Common myeloid progenitor, CD34-positive (primary cell): ENCODE measurements around the gene RASAL2.
"Not testable (repeated sequence)": the region's sequence is repeated elsewhere in the genome, so short reads cannot be mapped to it uniquely, and the experiment has no call there.

Experiments used
- CTCF ChIA-PET: fragments of 350-600 bp; sonication (Branson Sonifier 250); formaldehyde crosslinking; loops from one replicate; lab custom pipeline; 2021; ENCODE audit warnings: antibody characterized with exemption; lab: Charles Lee
- POLR2A ChIA-PET: fragments of 350-600 bp; sonication (Branson Sonifier 250); formaldehyde crosslinking; loops from one replicate; lab custom pipeline; 2021; ENCODE audit warnings: antibody characterized with exemption; lab: Charles Lee
- DNase-seq, 3 donors: peaks; one replicate each; pipeline versions ENCODE4 v3.0.0 to v3.0.0-alpha.2; 2013
- H3K27ac ChIP-seq, 2 experiments: 1 replicate in 1 of 2; 2 replicates in 1 of 2; pipeline ENCODE4 v1.7.0; 2013; ENCODE audit warnings: inconsistent platforms in 2 of 2, low read length in 2 of 2, mild to moderate bottlenecking in 2 of 2, low read depth in 1 of 2, moderate library complexity in 1 of 2; ENCODE audit not compliant: severe bottlenecking in 2 of 2, insufficient read depth in 1 of 2, poor library complexity in 1 of 2
- H3K27me3 ChIP-seq, 5 experiments: replicated peaks in 2 of 5; 1 replicate in 3 of 5; 2 replicates in 2 of 5; pipeline versions ENCODE4 v1.6.1 to v1.7.0; 2013; ENCODE audit warnings: low read length in 4 of 5, mild to moderate bottlenecking in 2 of 5, moderate library complexity in 2 of 5, inconsistent platforms in 1 of 5; ENCODE audit not compliant: insufficient read depth in 5 of 5, control insufficient read depth in 4 of 5
- H3K36me3 ChIP-seq, 4 experiments: 1 replicate in 2 of 4; 2 replicates in 2 of 4; pipeline versions ENCODE4 v1.6.1 to v1.7.0; 2013; ENCODE audit warnings: low read length in 3 of 4, control low read depth in 1 of 4, mild to moderate bottlenecking in 1 of 4; ENCODE audit not compliant: control insufficient read depth in 4 of 4, insufficient read depth in 4 of 4
- H3K4me1 ChIP-seq, 4 experiments: 1 replicate in 3 of 4; 2 replicates in 1 of 4; pipeline versions ENCODE4 v1.6.1 to v1.7.1; 2013; ENCODE audit warnings: low read length in 3 of 4, mild to moderate bottlenecking in 3 of 4, control low read depth in 1 of 4, inconsistent platforms in 1 of 4, moderate library complexity in 1 of 4; ENCODE audit not compliant: control insufficient read depth in 4 of 4, insufficient read depth in 4 of 4; ENCODE audit errors: control extremely low read depth in 1 of 4
- H3K4me3 ChIP-seq, 7 experiments: 1 replicate in 4 of 7; 2 replicates in 3 of 7; pipeline versions ENCODE4 v1.5.1 to v1.7.0; 2013; ENCODE audit warnings: mild to moderate bottlenecking in 7 of 7, low read length in 6 of 7, moderate library complexity in 6 of 7, inconsistent platforms in 2 of 7, low read depth in 2 of 7, control low read depth in 1 of 7; ENCODE audit not compliant: insufficient read depth in 4 of 7, control insufficient read depth in 1 of 7; ENCODE audit errors: extremely low read depth in 1 of 7
- H3K9me3 ChIP-seq, 5 experiments: 1 replicate in 4 of 5; 2 replicates in 1 of 5; pipeline versions ENCODE4 v1.6.1 to v1.7.1; 2013; ENCODE audit warnings: low read length in 4 of 5, mild to moderate bottlenecking in 2 of 5, inconsistent platforms in 1 of 5, low read depth in 1 of 5, moderate library complexity in 1 of 5; ENCODE audit not compliant: control insufficient read depth in 4 of 5, insufficient read depth in 2 of 5; ENCODE audit errors: control extremely low read depth in 1 of 5
- WGBS: methylation state at CpG from one replicate; pipeline ENCODE4 v1.1.5; 2013; ENCODE audit not compliant: insufficient coverage; 5-methylcytosine and 5-hydroxymethylcytosine counted together

The RASAL2 gene

DNA sequence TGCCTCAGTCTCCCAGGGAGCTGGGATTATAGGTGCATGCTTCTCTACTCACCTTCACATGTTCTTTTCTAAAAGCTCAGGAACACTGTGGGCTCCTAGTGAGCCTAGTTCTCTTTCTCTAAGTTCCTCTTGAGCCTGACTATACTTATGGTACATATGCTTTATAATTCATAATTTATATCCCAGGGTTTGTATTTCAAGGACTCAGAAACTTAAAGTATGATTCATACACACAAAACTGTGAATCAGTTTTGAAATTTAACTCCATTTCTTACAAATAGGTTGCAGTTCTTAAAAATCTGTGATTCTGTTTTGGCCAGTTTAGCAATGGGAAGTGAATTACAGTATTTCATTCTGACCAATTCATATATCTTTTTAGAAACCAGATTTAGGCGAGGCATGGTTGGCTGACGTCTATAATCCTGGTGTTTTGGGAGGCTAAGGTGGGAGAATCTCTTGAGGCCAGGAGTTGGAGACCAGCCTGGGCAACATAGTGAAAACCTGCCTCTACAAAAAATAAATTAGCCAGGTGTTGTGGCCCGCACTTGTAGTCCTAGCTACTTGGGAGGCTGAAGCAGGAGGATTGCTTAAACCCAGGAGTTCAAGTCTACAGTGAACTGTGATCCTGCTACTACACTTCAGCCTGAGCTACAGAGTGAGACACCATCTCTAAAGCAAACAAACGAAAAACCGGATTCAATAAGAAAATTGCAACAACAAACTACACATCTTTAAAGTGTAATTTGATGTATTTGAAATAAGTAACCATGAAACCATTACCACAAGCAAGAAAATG lies 15.6 kb downstream of the RASAL2 start:
- 100% methylated on average over 1 of the region's 5 CpGs for WGBS
- no peak for DNase-seq
- no peak overlapping the region for H3K4me3 ChIP-seq
- POLR2A ChIA-PET: no interaction called here
- no peaks in the 10 kb centered on the region for H3K36me3 ChIP-seq
- H3K9me3 ChIP-seq: no peaks in the 10 kb centered on the region
- no peaks in the 10 kb centered on the region for H3K27me3 ChIP-seq
- CTCF ChIA-PET: interaction anchor here (0.7 kb wide), 1 partner anchor 813 kb away, joined by 3 read pairs; no protein-coding TSS in a partner anchor
- H3K4me1 ChIP-seq: no peaks in the 10 kb centered on the region
- no peak overlapping the region for H3K27ac ChIP-seq

- no peaks in the 10 kb centered on the region for H3K36me3 ChIP-seq
- no peaks in the 10 kb centered on the region for H3K27me3 ChIP-seq
- peaks cover 0 to 11% (median 0%) of the 10 kb centered on the region in 4 experiments for H3K4me1 ChIP-seq
- ChIA-PET CTCF (no interaction called here), POLR2A (no interaction called here)
- no peak for DNase-seq
- no peaks in the 10 kb centered on the region for H3K9me3 ChIP-seq
- no peak overlapping the region for H3K4me3 ChIP-seq
- no peak overlapping the region for H3K27ac ChIP-seq
Observed at GRCh38 chr1:178115260-178115659, 21.4 kb downstream of the RASAL2 start.

DNA sequence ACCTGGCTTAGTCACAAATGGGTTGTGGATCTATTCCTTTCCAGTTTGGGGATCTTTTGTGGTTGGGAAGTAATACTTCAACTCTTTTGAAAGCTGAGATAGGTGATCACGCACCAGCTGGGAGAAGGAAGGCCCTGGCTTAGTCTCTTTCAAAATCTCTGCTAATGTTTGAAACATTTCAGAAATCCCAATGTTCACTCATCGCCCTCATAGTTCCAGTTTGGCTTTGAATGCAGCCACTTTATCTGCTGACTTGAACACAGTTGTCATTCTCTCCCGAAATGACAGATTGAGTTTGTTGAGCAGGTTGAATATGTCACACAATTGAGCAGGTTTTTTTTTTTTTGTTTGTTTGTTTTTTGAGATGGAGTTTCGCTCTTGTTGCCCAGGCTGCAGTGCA lies 24.6 kb downstream of the RASAL2 start:
- Histone ChIP-seq H3K4me1 (peaks cover 0 to 25% (median 0%) of the 10 kb centered on the region in 4 experiments), H3K9me3 (no peaks in the 10 kb centered on the region), H3K36me3 (no peaks in the 10 kb centered on the region), H3K27me3 (no peaks in the 10 kb centered on the region), H3K4me3 (no peak overlapping the region), H3K27ac (no peak overlapping the region)
- ChIA-PET CTCF (interaction anchor here (0.7 to 1.0 kb wide), 2 partner anchors 19 to 52 kb away, joined by 3 to 4 read pairs; no protein-coding TSS in a partner anchor), POLR2A (no interaction called here)
- 100% methylated on average over 1 of the region's 4 CpGs for WGBS
- DNase-seq: no peak

GRCh38 chr1:178119628-178120027 lies 25.7 kb downstream of the RASAL2 start:
- H3K27me3 ChIP-seq: no peaks in the 10 kb centered on the region
- ChIA-PET CTCF (no interaction called here), POLR2A (no interaction called here)
- 29% methylated on average over 4 of the region's 5 CpGs for WGBS
- DNase-seq: peak in 2 of 3 donors; percentile 71 to 81
- no peak overlapping the region for H3K4me3 ChIP-seq
- H3K36me3 ChIP-seq: no peaks in the 10 kb centered on the region
- no peak overlapping the region for H3K27ac ChIP-seq
- peaks cover 0 to 34% (median 0%) of the 10 kb centered on the region in 4 experiments for H3K4me1 ChIP-seq
- no peaks in the 10 kb centered on the region for H3K9me3 ChIP-seq

DNA sequence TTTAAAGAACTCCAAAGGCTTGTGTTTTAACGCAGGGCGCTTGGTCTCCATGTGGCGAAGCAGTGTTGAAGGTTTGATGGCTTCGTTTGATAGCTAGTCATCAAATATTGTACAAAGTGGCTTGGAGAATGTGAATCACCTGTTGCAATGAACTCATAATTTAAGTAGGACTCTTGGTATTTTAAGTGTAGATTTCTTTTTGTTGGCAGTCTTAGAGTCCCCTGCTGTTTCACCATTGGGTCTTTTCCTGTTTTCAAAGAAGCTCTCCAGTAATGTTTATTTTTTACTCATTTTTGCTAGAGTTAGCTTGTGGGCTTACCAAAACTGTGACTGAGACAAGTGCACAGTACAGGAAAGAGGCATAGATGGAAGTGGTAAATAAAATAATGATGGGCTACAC lies 26.2 kb downstream of the RASAL2 start:
- WGBS: 94% methylated on average over 2 of the region's 4 CpGs

DNA sequence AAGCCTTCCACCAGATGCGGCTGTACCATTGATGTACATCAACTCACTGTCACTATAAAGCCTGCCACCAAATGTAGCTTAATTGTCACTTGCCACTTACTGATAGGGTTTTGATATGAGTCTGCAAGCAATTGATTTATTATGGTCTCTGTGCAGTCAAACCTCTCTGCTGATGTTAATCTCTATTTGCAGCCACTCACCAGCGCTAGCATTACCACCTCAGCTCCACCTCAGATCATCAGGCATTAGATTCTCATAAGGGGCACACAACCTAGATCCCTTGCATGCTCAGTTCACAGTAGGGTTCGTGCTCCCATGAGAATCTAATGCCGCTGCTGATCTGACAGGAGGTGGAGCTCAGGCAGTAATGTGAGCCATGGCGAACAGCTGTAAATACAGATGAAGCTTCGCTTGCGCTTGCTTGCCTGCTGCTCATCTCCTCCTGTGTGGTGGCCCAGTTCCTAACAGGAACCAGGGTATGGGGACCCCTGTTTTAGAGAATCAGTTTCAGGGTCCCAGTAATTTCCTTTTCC lies 26.7 kb downstream of the RASAL2 start:
- H3K36me3 ChIP-seq, POLR2A ChIA-PET, H3K27me3 ChIP-seq, H3K9me3 ChIP-seq, CTCF ChIA-PET, H3K27ac ChIP-seq, H3K4me3 ChIP-seq, DNase-seq: not testable (repeated sequence)
- peaks cover 0 to 43% (median 2%) of the 10 kb centered on the region in 4 experiments for H3K4me1 ChIP-seq
- WGBS: 97% methylated on average over 6 of the region's 7 CpGs

More for the DNA sequence above, 26.2 kb downstream of the RASAL2 start:
- H3K4me1 ChIP-seq: peaks cover 0 to 38% (median under 1%) of the 10 kb centered on the region in 4 experiments
- ChIA-PET POLR2A (no interaction called here), CTCF (no interaction called here)
- H3K27ac ChIP-seq: no peak overlapping the region
- H3K4me3 ChIP-seq: no peak overlapping the region
- DNase-seq: no peak
- H3K9me3 ChIP-seq: no peaks in the 10 kb centered on the region
- no peaks in the 10 kb centered on the region for H3K36me3 ChIP-seq
- no peaks in the 10 kb centered on the region for H3K27me3 ChIP-seq

GRCh38 chr1:178121883-178122282 lies 28.0 kb downstream of the RASAL2 start:
- ChIA-PET CTCF (no interaction called here), POLR2A (interaction anchor here (0.7 kb wide), 1 partner anchor 12 kb away, joined by 3 read pairs; no protein-coding TSS in a partner anchor)
- H3K9me3 ChIP-seq: no peaks in the 10 kb centered on the region
- H3K27ac ChIP-seq: no peak overlapping the region
- peaks cover 0 to 53% (median 2%) of the 10 kb centered on the region in 4 experiments for H3K4me1 ChIP-seq
- no peaks in the 10 kb centered on the region for H3K27me3 ChIP-seq
- 74% methylated on average over 4 of the region's 4 CpGs for WGBS
- no peaks in the 10 kb centered on the region for H3K36me3 ChIP-seq
- DNase-seq: no peak
- no peak overlapping the region for H3K4me3 ChIP-seq
